NCI-H2171 (cell line): Measurements from ENCODE around the gene RAPGEF4.

Experiments used
- DNase-seq: peaks from one replicate; lab custom pipeline; 2025; lab: John Stamatoyannopoulos, UW

Gene RAPGEF4

GRCh38 chr2:172826522-172826921, 90.9 kb downstream of the RAPGEF4 start:
- no peak for DNase-seq

DNA sequence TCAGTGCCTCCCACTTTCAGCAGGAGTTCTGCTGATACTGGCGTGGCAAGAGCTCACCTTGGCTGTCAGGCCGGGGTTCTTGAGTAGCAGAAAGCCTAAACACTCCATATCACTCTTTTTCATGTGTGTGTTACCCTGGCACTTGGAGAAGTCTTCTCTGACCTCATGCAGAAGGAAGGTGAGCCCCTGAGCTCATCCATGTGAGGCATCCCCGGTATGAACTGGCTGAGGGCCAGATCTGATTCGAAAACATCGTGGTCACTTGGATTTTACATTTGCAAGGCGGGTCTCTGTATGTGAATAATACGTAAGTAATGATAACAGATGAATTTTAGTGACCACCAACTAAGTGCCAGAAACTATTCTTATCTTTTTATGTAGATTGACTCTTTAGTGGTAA, 93.6 kb downstream of the RAPGEF4 start:
- DNase-seq, result no peak

DNA sequence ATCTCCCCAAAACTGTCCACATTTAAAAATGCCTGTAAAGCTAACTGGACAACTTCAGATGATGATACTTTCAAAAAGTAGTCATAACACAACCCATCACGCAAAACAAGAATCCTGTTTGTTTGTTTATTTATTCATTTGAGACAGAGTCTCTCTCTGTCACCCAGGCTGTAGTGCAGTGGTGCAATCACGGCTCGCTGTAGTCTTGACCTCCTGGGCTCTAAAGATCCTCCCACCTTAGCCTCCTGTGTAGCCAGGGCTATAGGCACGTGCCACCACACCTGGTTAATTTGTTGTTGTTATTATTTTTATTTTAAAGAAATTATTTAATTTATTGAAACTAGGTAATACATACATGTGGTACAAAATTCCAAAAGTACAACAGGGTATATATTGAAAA, 94.8 kb downstream of the RAPGEF4 start:
- DNase-seq, result no peak

- DNase-seq, result no peak
These were observed 98.3 kb downstream of the RAPGEF4 start for GRCh38 chr2:172833898-172834297.

GRCh38 chr2:172834881-172835280, 99.2 kb downstream of the RAPGEF4 start:
- peak; percentile 81 for DNase-seq

- DNase-seq, result no peak
These were observed 100.7 kb downstream of the RAPGEF4 start for GRCh38 chr2:172836347-172836821.

DNA sequence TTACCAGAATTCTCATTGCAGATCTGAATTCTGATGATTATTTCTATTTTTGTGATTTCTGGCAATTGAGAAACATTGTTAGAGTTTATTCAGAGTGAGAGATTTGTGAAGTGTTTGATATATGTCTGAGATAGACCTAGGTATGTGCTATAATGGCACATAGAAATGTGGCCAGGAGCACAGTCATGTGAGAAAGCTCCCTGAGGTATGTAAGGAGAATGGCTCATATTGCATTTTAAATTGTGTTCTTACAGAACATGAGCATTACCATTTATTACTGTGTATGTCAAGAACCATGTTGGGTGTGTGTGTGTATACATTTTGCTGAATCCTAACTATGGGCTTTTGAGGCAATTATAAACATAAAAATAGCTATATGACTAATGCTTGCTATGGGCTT, 101.2 kb downstream of the RAPGEF4 start:
- no peak for DNase-seq

DNA sequence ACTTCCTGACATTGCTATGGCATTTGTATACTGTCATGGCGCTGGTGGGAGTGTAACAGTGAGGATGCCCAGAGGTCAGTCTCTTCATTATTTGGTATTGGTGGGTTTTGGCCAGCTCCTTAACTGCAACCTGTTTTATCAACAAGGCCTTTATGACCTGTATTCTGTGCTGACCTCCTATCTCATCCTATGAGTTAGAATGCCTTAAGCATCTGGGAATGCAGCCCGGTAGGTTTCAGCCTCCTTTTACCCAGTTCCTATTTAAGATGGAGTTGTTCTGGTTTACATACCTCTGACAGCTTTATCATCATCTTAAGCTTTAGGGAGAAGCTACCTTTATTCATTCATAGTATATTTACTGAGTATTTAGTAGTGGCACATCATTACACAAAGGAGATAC, 103.8 kb downstream of the RAPGEF4 start:
- no peak for DNase-seq

DNA sequence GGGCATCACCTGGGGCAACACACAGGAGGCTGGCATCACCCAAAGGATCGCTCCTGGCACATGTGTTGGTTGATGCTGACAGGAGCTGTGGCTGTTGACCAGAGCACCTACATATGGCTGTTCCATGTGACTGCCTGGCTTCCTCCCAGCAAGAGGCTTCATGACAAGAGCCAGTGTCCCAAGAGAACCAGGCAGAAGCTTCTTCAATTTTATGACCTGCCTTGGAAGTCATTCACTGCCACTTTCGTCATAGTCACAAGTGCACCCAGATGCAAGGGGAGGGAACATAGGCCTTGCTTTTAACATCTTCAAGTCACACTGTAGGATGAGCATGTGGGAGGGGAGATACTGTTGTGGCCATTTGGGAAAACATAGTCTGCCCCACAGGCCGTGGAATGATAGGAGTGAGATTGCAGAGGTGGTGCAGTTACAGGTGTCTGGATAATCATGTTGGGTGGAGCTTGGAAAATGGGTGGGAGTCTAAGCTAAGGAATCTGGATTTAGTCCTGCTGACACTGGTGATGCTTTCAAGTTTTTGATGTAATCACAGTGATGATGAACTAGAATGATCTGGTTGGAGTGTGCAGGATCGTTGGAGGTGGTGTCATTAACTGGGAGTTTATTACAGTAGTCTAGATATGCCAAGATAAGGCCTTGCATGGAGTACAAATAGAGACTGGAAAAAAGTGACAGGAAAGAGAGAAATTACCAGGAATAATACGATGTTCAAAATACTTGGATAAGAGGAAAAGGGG, 107.0 kb downstream of the RAPGEF4 start:
- peak; percentile 9 for DNase-seq

DNA sequence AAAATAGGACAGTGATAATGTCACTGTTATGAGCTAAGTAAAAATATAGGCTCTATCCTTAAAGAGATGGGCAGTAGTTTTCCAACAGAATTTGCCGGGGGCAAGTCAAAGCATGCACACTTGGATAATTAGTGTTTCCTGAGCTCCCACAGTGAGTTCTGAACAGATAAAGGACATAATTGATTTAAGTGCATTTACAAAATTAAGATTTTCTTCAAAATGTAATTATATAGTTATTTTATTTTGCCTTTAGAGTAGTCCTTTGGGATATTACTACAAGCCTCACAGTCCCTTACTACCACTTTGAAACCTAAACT, 107.6 kb downstream of the RAPGEF4 start:
- no peak for DNase-seq

- DNase-seq, result no peak
These were observed 108.5 kb downstream of the RAPGEF4 start for GRCh38 chr2:172843902-172844715.

- DNase-seq, result peak; percentile 3
These were observed 109.5 kb downstream of the RAPGEF4 start for GRCh38 chr2:172845028-172845630.

DNA sequence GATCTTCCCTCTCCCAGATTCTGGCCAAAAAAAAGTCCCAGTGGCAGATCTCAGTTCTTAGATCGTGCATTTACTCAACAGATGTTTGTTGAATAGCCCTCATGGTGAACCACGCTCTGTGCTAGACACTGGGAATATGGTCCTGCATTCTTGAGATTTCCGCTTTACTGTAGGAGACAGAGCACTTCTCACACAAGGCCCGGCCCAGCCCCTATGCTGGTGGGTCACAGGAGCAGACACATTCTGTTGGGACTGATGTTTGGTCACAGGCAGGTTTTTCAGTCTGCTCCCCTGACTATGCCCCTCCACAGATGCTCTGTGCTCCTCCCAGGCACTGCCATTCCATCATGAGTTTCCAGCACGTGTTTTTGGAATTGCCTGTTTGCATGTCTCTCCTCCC, 110.9 kb downstream of the RAPGEF4 start:
- DNase-seq, result no peak

DNA sequence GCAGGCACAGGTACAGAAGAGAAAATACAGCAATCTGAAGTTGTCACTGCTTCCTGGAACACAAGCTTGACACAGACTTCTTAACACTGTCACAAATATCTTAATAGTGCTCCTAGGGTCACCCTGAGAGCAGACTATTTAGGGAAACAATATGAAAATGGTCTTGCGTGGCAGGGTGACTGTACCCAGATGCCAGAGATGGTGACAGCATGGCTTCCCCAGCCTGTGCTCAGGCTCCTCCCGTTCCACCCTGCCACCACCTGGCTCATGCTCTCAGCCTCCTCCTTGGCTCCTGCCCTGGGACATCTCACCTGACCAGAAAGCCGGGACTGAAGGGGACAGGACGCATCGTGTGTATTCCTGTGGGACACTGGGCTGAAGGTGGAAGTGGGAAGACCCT, 111.5 kb downstream of the RAPGEF4 start:
- no peak for DNase-seq

DNA sequence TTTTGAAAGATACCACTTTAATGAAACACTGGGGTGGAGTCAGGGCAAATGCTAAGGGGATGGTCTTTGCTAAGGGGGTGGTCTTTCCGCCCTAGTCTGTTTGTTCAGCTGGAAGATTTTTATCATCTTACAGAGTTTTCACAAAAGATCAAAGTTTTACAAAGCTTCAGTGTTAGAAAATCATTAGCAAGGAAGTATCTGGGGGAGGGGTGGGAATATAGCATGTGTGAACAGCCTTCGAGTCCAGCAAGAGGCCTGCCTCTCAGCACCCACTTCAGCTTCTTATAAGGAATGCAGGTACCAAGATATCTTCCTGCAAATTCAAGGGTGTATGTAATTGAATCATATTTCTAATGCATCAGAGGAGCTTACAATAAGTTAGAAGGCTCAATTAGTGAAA, 112.9 kb downstream of the RAPGEF4 start:
- DNase-seq, result no peak

DNA sequence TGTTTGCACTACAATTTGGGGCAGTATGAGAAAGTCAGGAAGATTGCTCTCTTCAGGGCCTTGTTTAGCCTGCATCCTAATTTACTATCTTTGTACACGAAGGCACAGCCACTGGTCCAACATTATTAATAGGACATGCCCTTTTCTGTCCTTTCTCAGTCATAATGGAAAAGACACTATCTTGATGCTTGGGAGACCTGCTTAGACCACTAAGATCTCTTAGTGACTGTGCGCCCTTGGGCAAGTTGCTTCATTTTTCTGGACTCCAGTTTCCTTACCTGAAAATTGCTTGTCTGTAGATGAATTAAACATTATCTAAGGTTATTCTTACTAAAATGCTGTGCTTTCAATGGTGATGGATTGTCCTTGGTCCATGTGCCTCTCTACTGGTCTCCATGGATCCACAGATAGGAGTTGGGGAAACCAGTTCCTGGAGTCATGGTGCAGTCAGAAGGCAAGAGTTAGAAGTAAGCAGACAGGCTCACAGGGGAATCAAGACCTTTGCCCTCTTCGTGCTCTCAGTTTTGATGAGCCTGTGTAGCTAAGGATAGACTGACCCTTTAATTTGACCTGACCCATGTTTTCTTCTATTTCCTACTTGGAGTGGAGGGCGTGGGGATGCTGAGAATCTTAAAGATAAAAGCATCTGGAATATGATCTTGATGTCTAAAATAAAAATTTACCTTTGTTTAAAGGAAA, 114.0 kb downstream of the RAPGEF4 start:
- no peak for DNase-seq

GRCh38 chr2:172855588-172855987, 119.9 kb downstream of the RAPGEF4 start:
- DNase-seq, result no peak

DNA sequence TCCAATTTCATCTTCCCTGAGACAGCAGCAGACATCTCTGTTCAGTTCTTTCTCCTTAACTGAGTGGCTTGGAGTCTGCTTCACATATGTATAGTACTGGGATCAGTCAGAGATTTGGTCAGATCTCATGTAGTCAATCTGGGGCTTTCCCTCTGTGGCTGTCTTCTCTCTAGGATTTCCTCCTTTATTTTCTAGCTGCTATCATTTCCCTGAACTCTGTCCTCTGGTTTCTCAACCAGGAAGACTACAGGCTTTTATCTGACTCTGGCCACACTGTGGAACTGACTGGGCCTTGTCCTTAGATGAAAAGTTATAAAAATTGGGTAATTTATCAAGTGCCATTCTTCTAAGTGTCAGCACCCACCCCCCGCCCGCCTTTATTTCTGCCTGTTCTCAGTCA, 121.0 kb downstream of the RAPGEF4 start:
- DNase-seq, result no peak

GRCh38 chr2:172858473-172858745, 122.8 kb downstream of the RAPGEF4 start:
- DNase-seq, result no peak

DNA sequence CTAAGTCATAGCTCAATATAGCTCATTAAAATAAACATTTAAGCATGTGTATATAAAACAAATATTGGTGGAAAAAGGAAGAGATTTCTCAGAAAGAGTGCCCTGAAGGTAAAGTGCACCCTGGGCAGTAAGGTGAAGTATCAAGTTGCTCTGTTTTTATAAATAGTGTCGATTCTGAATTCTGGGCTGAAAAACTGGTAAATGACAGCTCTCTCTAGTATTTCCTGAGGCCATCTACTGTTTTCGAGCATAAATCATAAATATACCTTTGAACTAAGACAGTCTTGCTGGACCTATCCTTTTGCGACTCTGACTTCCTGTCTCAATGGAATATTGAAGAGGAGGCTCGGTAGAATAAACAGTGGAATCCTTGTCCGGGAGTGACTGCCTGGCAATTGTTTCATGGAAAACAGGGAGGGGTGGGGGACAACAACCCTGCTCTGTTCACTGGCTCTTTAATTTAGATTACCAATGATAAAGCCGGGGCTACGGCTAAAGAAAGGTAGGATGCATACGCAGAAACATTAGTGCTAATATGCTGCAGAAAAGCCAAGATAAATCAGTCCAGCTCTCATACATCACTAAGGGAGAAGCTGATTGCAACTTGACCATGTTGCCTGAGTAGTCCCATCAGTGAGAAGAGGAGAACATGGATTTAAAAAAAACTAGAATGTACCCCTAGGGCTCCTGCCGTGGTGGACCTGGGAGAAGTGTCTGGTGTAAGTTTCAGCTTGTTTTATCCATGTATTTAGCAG, 124.1 kb downstream of the RAPGEF4 start:
- DNase-seq, result no peak

DNA sequence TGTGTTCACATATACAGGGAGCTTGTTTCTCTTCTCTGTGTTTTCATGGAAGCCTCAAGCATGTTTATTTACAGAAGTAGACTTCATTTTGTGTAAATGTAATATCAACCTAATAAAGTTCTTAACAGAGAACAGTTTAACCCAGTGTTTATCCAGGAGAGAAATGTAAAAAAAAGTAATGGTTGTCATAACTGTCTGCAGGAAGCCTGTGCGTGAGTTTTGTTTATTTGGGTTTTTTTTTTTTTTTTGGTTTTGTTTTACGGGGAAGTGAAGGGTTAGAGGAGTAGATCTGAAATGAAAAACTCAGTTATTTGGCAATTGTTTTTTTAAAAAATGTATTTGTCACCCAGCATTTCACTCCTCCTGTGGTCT, 124.7 kb downstream of the RAPGEF4 start:
- DNase-seq, result no peak

- DNase-seq, result no peak
These were observed 125.5 kb downstream of the RAPGEF4 start for GRCh38 chr2:172861098-172861497.
